ENCODE data around the gene MAPK1IP1L. TPM values are rescaled to one million over a fixed set of nuclear protein-coding genes. Genes with fewer than 3 reads are reported as not detected.
A peak's percentile ranks its signal among the peaks of the same experiment; 100 is the strongest.

Gene MAPK1IP1L
- total and polyA plus RNA-seq, 2 of the 13 experiments (the other 11 are each of a cell fraction or from before 2014, with no cell fraction given), result 27.8 to 68.4 TPM

- TF ChIP-seq EED (CRISPR knock-in tag; IDR thresholded peaks at IDR 0.05) (no peak), TEAD2 (CRISPR knock-in tag; IDR thresholded peaks at IDR 0.05) (no peak), ZSCAN25 (CRISPR knock-in tag; IDR thresholded peaks at IDR 0.05) (peak; percentile 69; the same call in 1 of the 2 replicates), ZNF232 (CRISPR knock-in tag; IDR thresholded peaks at IDR 0.05; ENCODE audit: borderline replicate concordance) (peak; percentile 63; the same call in 1 of the 2 replicates), ZFP82 (CRISPR knock-in tag; IDR thresholded peaks at IDR 0.05; ENCODE audit: borderline replicate concordance) (no peak), ZNF263 (CRISPR knock-in tag; IDR thresholded peaks at IDR 0.05) (peak; percentile 95), ZBTB46 (CRISPR knock-in tag; IDR thresholded peaks at IDR 0.05; ENCODE audit: borderline replicate concordance) (no peak), AFF4 (CRISPR knock-in tag; IDR thresholded peaks at IDR 0.05) (no peak), RCOR2 (CRISPR knock-in tag; IDR thresholded peaks at IDR 0.05) (no peak), MXD1 (CRISPR knock-in tag; IDR thresholded peaks at IDR 0.05) (no peak), TEAD3 (CRISPR knock-in tag; optimal IDR thresholded peaks at IDR 0.05; ENCODE audit: borderline replicate concordance) (peak; percentile 92), ZHX2 (IDR thresholded peaks at IDR 0.05; ENCODE audit: low read depth) (no peak), ZHX2 (CRISPR knock-in tag; IDR thresholded peaks at IDR 0.05; ENCODE audit: borderline replicate concordance) (no peak), ZNF746 (CRISPR knock-in tag; IDR thresholded peaks at IDR 0.05) (no peak), ZMYM4 (CRISPR knock-in tag; IDR thresholded peaks at IDR 0.05) (peak; percentile 56; the same call in 1 of the 2 replicates), ZNF235 (CRISPR knock-in tag; IDR thresholded peaks at IDR 0.05; ENCODE audit: borderline replicate concordance) (no peak), SMAD9 (CRISPR knock-in tag; IDR thresholded peaks at IDR 0.05) (0 out of 2 replicates have a peak, but pooled peaks have one; percentile 46)
Observed at GRCh38 chr14:55103005-55103640, 51.7 kb downstream of the MAPK1IP1L start (continued).

Data from HepG2 (cell line).